AG04449 (cell line): Measurements from ENCODE around the gene NOM1.

ENCODE experiments used
- CTCF ChIA-PET: fragments of 350-600 bp; formaldehyde crosslinking; extraction: SDS; loops from one replicate; lab custom pipeline; 2021; ENCODE audit warnings: antibody characterized with exemption; lab: Yijun Ruan, JAX
- POLR2A ChIA-PET: fragments of 400-600, 350-600 bp; formaldehyde crosslinking; extraction: SDS; loops from one replicate; lab custom pipeline; 2020; ENCODE audit warnings: antibody characterized with exemption, inconsistent platforms; lab: Yijun Ruan, JAX
- DNase-seq: peaks from one replicate; pipeline ENCODE4 v3.0.0-alpha.2; 2010; ENCODE audit warnings: low read depth, low spot score
- H3K4me3 ChIP-seq: 2 replicates; pipeline ENCODE4 v1.5.1; 2011; ENCODE audit warnings: low read depth, mild to moderate bottlenecking, control low read depth, low read length
- CTCF ChIP-seq: IDR thresholded peaks from one replicate; pipeline ENCODE4 v1.5.1; 2011; ENCODE audit warnings: mild to moderate bottlenecking, moderate library complexity, low read length, control low read depth, inconsistent platforms; ENCODE audit not compliant: insufficient read depth; ENCODE audit errors: missing control alignments

The NOM1 gene

GRCh38 chr7:156985101-156985992, 35.8 kb downstream of the NOM1 start:
- ChIA-PET CTCF (interaction anchor here (1.3 to 2.4 kb wide), 2 partner anchors 13 to 15 kb away, joined by 4 to 8 read pairs; no protein-coding TSS in a partner anchor), POLR2A (interaction anchor here (0.6 kb wide), 1 partner anchor 151 kb away, joined by 3 read pairs; no protein-coding TSS in a partner anchor)
- DNase-seq: no peak
- no peak overlapping the region for H3K4me3 ChIP-seq
- TF ChIP-seq CTCF: no peak

GRCh38 chr7:156986378-156986777, 36.9 kb downstream of the NOM1 start:
- no peak for TF ChIP-seq CTCF
- no peak for DNase-seq
- ChIA-PET POLR2A (no interaction called here), CTCF (interaction anchor here (1.3 kb wide), 1 partner anchor 16 kb away, joined by 4 read pairs; no protein-coding TSS in a partner anchor)
- H3K4me3 ChIP-seq: no peak overlapping the region

GRCh38 chr7:156988343-156989185, 39.1 kb downstream of the NOM1 start:
- POLR2A ChIA-PET: no interaction called here
- no peak overlapping the region for H3K4me3 ChIP-seq
- DNase-seq: no peak
- CTCF ChIA-PET: interaction anchor here (1.3 to 2.1 kb wide), 2 partner anchors 8 to 16 kb away, joined by 3 to 8 read pairs; no protein-coding TSS in a partner anchor
- TF ChIP-seq CTCF: no peak

GRCh38 chr7:156989766-156990535, 40.4 kb downstream of the NOM1 start:
- no peak for TF ChIP-seq CTCF
- ChIA-PET CTCF (no interaction called here), POLR2A (no interaction called here)
- no peak overlapping the region for H3K4me3 ChIP-seq
- DNase-seq: no peak

- no peak for DNase-seq
- ChIA-PET POLR2A (no interaction called here), CTCF (no interaction called here)
- no peak for TF ChIP-seq CTCF
- H3K4me3 ChIP-seq: no peak overlapping the region
Observed at GRCh38 chr7:156993021-156993924, 43.8 kb downstream of the NOM1 start.
